ENCODE measurements around the gene GATM. TPM values are rescaled to one million over a fixed set of nuclear protein-coding genes. Genes with fewer than 3 reads are reported as not detected.

GATM gene
- total and polyA plus RNA-seq, 2 of the 8 experiments (the other 6 are each of a cell fraction or from before 2014, with no cell fraction given), result 10.2 to 15.1 TPM

DNA sequence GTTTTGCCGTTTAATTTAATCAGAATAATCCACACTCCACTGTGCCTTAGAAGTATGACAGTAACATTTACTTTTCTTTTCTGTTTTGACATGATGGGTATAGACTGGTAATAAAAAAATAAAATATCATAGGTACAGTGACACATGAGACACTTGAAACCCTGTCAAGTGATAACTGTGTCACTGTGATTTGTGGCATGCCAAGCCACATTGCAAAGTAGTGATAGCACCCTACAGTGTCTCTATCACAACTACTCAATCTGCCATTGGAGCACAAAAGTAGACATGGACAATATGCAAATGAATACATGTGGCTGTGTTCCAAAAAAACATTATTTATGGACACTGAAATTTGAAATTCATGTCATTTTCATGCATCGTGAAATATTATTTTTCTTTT, 22.5 kb downstream of the GATM start (continued):
- TF ChIP-seq E2F6 (IDR thresholded peaks at IDR 0.05) (no peak), ATF2 (IDR thresholded peaks at IDR 0.05; ENCODE audit: low read length) (no peak), YY1 (IDR thresholded peaks at IDR 0.05; ENCODE audit: low read depth, low read length) (no peak), RNF2 (IDR thresholded peaks at IDR 0.05; ENCODE audit: borderline replicate concordance, low read depth, low read length, missing control alignments, poor library complexity, severe bottlenecking) (no peak), POLR2AphosphoS5 (IDR thresholded peaks at IDR 0.05; ENCODE audit: low read depth, low read length) (no peak), BRCA1 (IDR thresholded peaks at IDR 0.05; ENCODE audit: low read depth, low read length) (no peak), KDM5A (IDR thresholded peaks at IDR 0.05; ENCODE audit: low read length) (no peak), TBP (IDR thresholded peaks at IDR 0.05; ENCODE audit: low read depth, low read length) (no peak)

Data from H1 (cell line).